Measurements from ENCODE around the gene CDC14B.
"Not testable (repeated sequence)": the region's sequence is repeated elsewhere in the genome, so short reads cannot be mapped to it uniquely, and the experiment has no call there.

The CDC14B gene

GRCh38 chr9:96550659-96551058, 69.0 kb downstream of the CDC14B start:
- DNase-seq (ENCODE audit: low read depth in 2 of 2): no peak

- not testable (repeated sequence) for DNase-seq (ENCODE audit: low read depth in 2 of 2)
These were observed 76.5 kb downstream of the CDC14B start for GRCh38 chr9:96543131-96543530.

- no peak for DNase-seq (ENCODE audit: low read depth in 2 of 2)
These were observed 79.5 kb downstream of the CDC14B start for GRCh38 chr9:96540106-96540505.

GRCh38 chr9:96532173-96532572, 87.5 kb downstream of the CDC14B start:
- DNase-seq (ENCODE audit: low read depth in 2 of 2): no peak

GRCh38 chr9:96524764-96525163, 94.9 kb downstream of the CDC14B start:
- no peak for DNase-seq (ENCODE audit: low read depth in 2 of 2)

- no peak for DNase-seq (ENCODE audit: low read depth in 2 of 2)
These were observed 95.6 kb downstream of the CDC14B start for GRCh38 chr9:96524045-96524444.

GRCh38 chr9:96523374-96523773, 96.3 kb downstream of the CDC14B start:
- DNase-seq (ENCODE audit: low read depth in 2 of 2): no peak

- DNase-seq (ENCODE audit: low read depth in 2 of 2): no peak
These were observed 97.3 kb downstream of the CDC14B start for GRCh38 chr9:96522366-96522765.

- no peak for DNase-seq (ENCODE audit: low read depth in 2 of 2)
These were observed 99.9 kb downstream of the CDC14B start for GRCh38 chr9:96519787-96520186.

- DNase-seq (ENCODE audit: low read depth in 2 of 2): no peak
These were observed 100.5 kb downstream of the CDC14B start for GRCh38 chr9:96519095-96519494.

- DNase-seq (ENCODE audit: low read depth in 2 of 2): no peak
These were observed 103.8 kb downstream of the CDC14B start for GRCh38 chr9:96515621-96516470.

- DNase-seq (ENCODE audit: low read depth in 2 of 2): no peak
These were observed 104.9 kb downstream of the CDC14B start for GRCh38 chr9:96514800-96515158.

- no peak for DNase-seq (ENCODE audit: low read depth in 2 of 2)
These were observed 105.4 kb downstream of the CDC14B start for GRCh38 chr9:96514108-96514799.

GRCh38 chr9:96513622-96514021, 106.0 kb downstream of the CDC14B start:
- no peak for DNase-seq (ENCODE audit: low read depth in 2 of 2)

GRCh38 chr9:96512240-96512639, 107.4 kb downstream of the CDC14B start:
- no peak for DNase-seq (ENCODE audit: low read depth in 2 of 2)

- no peak for DNase-seq (ENCODE audit: low read depth in 2 of 2)
These were observed 109.4 kb downstream of the CDC14B start for GRCh38 chr9:96510258-96510657.

- no peak for DNase-seq (ENCODE audit: low read depth in 2 of 2)
These were observed 109.8 kb downstream of the CDC14B start for GRCh38 chr9:96509848-96510247.

GRCh38 chr9:96509026-96509425, 110.6 kb downstream of the CDC14B start:
- DNase-seq (ENCODE audit: low read depth in 2 of 2): no peak

GRCh38 chr9:96508227-96508940, 111.3 kb downstream of the CDC14B start:
- no peak for DNase-seq (ENCODE audit: low read depth in 2 of 2)

GRCh38 chr9:96505316-96505991, 114.2 kb downstream of the CDC14B start:
- DNase-seq (ENCODE audit: low read depth in 2 of 2): no peak

- DNase-seq (ENCODE audit: low read depth in 2 of 2): no peak
These were observed 115.7 kb downstream of the CDC14B start for GRCh38 chr9:96503918-96504317.

GRCh38 chr9:96503374-96503748, 116.3 kb downstream of the CDC14B start:
- not testable (repeated sequence) for DNase-seq (ENCODE audit: low read depth in 2 of 2)

All from stimulated activated CD8-positive, alpha-beta memory T cell treated with anti-CD3 and anti-CD28 coated beads, Interleukin-15, amount 100 ng/mL, for 4 hours (primary cell).